Activated CD8-positive, alpha-beta T cell treated with anti-CD3 and anti-CD28 coated beads, Interleukin-2, amount 10 ng/mL, durations not matched to agents 7 days and 5 days (primary cell): Measurements from ENCODE around the gene WNK2. TPM values are rescaled to one million over a fixed set of nuclear protein-coding genes. Genes with fewer than 3 reads are reported as not detected.
"Not testable (repeated sequence)": the region's sequence is repeated elsewhere in the genome, so short reads cannot be mapped to it uniquely, and the experiment has no call there.

Source experiments
- ATAC-seq: fragments of 150-1000 bp; cut with Tn5 transposase; one replicate; pipeline ENCODE4 v1.10.0; 2021; ENCODE audit warnings: moderate library complexity
- CTCF ChIA-PET: fragments of 350-600 bp; sonication (Branson Sonifier 250); formaldehyde crosslinking; loops from one replicate; lab custom pipeline; 2021; ENCODE audit warnings: antibody characterized with exemption; lab: Charles Lee
- POLR2A ChIA-PET: fragments of 350-600 bp; sonication (Branson Sonifier 250); formaldehyde crosslinking; loops from one replicate; lab custom pipeline; 2021; ENCODE audit warnings: antibody characterized with exemption; lab: Charles Lee
- DNase-seq: peaks from one replicate; pipeline ENCODE4 v3.0.0-alpha.2; 2020
- H3K27ac Mint-ChIP-seq: one replicate; pipeline ENCODE4 v1.8.0; 2021; ENCODE audit warnings: mild to moderate bottlenecking, mixed read lengths
- H3K27me3 Mint-ChIP-seq: one replicate; pipeline ENCODE4 v1.8.0; 2021; ENCODE audit warnings: low read depth, mixed read lengths
- H3K36me3 Mint-ChIP-seq: one replicate; pipeline ENCODE4 v1.8.0; 2021; ENCODE audit warnings: low read depth, mixed read lengths
- H3K4me1 Mint-ChIP-seq: one replicate; pipeline ENCODE4 v1.8.0; 2021; ENCODE audit warnings: low read depth, mixed read lengths
- H3K4me3 Mint-ChIP-seq: one replicate; pipeline ENCODE4 v1.8.0; 2021; ENCODE audit warnings: mild to moderate bottlenecking, mixed read lengths
- H3K9me3 Mint-ChIP-seq: one replicate; pipeline ENCODE4 v1.8.0; 2022; ENCODE audit warnings: mixed read lengths; ENCODE audit not compliant: insufficient read depth
- total RNA-seq, 2 experiments: library from RNA; stranded (reverse); gene quantifications; one replicate each; pipeline ENCODE4 v1.2.3, GENCODE V29; 2021

WNK2 gene
- total RNA-seq, 2 experiments from 2014 or later: not detected

DNA sequence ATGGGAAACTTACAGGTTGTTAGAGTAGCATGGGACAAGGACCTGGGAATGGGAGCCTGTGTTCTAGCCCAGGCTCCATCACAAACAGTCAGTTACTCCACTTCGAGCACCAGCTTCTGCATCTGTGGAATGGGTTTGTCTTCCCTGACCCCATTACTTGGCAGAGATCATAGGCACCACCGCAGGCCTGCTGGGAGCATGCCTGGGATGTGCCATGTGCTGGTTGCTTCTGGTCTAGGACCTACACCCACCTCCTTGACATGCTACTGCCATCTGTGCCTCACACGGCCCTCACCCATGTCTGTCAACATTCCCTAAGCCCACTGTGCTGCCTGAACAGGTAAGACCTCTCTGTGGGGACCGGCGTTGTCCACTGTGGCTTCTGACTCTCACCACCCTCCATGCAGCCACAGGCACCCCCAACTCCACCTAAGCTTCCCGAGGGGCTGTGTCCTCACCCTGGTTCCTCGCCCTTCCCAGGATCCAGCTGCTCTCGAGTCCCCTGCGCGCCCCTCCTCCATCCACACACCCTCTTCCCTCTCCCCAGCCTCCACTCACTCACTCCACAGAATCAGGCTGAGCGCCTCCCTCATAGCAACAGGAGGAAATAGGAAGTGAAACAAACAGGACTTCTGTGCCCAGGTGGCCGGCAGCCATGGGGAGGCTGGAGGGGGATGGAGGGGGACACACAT lies 181.6 kb downstream of the WNK2 start:
- H3K4me1 Mint-ChIP-seq: no peaks in the 10 kb centered on the region
- DNase-seq: no peak
- no peak for ATAC-seq
- no peak overlapping the region for H3K4me3 Mint-ChIP-seq
- no peak overlapping the region for H3K27ac Mint-ChIP-seq
- H3K36me3 Mint-ChIP-seq: no peaks in the 10 kb centered on the region
- peaks cover 15% of the 10 kb centered on the region for H3K9me3 Mint-ChIP-seq
- peaks cover 9% of the 10 kb centered on the region for H3K27me3 Mint-ChIP-seq
- ChIA-PET POLR2A (no interaction called here), CTCF (no interaction called here)

DNA sequence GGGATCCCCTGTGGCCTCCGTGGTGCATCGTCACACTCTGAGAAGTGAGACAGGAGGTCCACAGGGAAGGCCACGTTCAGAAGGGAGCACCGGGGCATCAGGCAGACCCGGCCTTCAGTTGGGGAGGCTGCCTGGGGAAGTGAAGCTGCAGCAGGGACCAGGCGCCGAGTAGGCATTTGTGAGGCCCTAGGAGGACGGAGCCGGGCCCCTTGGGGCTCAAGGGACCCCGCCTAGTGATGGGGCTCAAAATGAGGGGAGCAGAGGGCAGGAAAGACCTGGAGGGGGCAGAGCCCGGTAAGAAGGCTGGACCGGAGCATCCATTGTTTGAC lies 182.1 kb downstream of the WNK2 start:
- H3K27me3 Mint-ChIP-seq: peaks cover 9% of the 10 kb centered on the region
- ChIA-PET POLR2A (no interaction called here), CTCF (no interaction called here)
- peaks cover 11% of the 10 kb centered on the region for H3K9me3 Mint-ChIP-seq
- no peaks in the 10 kb centered on the region for H3K4me1 Mint-ChIP-seq
- ATAC-seq (no peak), DNase-seq (no peak)
- no peak overlapping the region for H3K27ac Mint-ChIP-seq
- H3K36me3 Mint-ChIP-seq: no peaks in the 10 kb centered on the region
- H3K4me3 Mint-ChIP-seq: no peak overlapping the region

DNA sequence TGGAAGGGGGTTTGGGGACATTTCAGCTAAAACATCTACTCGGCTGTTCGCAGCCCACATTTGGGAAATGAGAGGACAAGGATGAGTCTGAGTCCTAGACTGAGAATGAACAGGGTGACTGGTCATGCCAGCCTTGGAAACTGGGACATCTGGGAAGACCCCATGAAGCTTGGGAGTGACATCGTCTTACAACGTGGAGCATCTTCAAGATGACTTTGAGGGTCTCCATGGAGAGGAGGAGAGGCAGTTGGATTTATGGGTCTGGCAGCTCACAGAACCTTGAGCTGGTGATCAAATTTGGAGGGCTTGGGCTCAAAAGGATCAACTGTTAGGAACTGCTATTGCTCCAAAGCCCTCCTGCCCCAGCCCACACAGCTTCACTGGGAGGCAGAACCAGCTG lies 182.5 kb downstream of the WNK2 start:
- H3K27ac Mint-ChIP-seq, CTCF ChIA-PET, H3K36me3 Mint-ChIP-seq, POLR2A ChIA-PET, ATAC-seq, H3K9me3 Mint-ChIP-seq, H3K4me1 Mint-ChIP-seq, H3K4me3 Mint-ChIP-seq, H3K27me3 Mint-ChIP-seq, DNase-seq: not testable (repeated sequence)

DNA sequence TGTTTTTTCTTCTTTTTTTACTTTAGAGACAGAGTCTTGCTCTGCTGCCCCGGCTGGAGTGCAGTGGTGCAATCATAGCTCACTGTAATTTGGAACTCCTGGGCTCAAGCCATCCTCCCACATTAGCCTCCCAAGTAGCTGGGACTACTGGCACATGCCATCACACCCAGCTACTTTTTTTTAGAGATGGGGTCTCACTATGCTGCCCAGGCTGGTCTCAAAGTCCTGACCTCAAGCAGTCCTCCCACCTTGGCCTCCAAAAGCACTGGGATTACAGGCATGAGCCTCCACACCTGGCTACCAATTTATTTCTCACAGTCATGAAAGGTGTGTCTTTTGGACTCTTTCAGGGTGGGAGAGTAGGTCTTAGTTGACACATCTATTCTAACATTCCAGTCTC lies 184.5 kb downstream of the WNK2 start:
- DNase-seq (no peak), ATAC-seq (no peak)
- Mint-ChIP-seq H3K36me3 (no peaks in the 10 kb centered on the region), H3K27me3 (peaks cover 18% of the 10 kb centered on the region), H3K4me3 (no peak overlapping the region), H3K4me1 (no peaks in the 10 kb centered on the region), H3K27ac (no peak overlapping the region), H3K9me3 (no peaks in the 10 kb centered on the region)
- ChIA-PET CTCF (no interaction called here), POLR2A (no interaction called here)

DNA sequence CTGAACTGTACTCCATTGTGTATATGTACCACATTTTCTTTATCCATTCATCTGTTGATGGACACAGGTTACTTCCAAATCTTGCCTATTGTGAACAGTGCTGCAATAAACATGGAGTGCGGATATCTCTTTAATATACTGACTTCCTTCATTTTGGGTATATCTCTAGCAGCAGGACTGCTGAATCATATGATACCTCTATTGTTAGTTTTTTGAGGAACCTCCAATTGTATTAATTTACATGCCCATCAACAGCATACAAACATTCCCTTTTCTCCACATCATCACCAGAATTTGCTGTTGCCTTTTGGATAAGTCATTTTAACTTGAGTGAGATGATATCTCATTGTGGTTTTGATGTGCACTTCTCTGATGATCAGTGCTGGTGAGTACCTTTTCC lies 185.7 kb downstream of the WNK2 start:
- H3K36me3 Mint-ChIP-seq: no peaks in the 10 kb centered on the region
- CTCF ChIA-PET: no interaction called here
- H3K27me3 Mint-ChIP-seq: peaks cover 16% of the 10 kb centered on the region
- no peaks in the 10 kb centered on the region for H3K4me1 Mint-ChIP-seq
- H3K9me3 Mint-ChIP-seq: no peaks in the 10 kb centered on the region
- ATAC-seq (no peak), DNase-seq (no peak)
- H3K4me3 Mint-ChIP-seq: no peak overlapping the region
- POLR2A ChIA-PET: no interaction called here
- H3K27ac Mint-ChIP-seq: no peak overlapping the region

Other genes with a start within 250 kb of the WNK2 start
- gene FGD3, start 236.6 kb upstream of the WNK2 start, total RNA-seq: 100 to 1,000 TPM; 104 to 107 TPM
- gene SUSD3, start 125.4 kb upstream of the WNK2 start, total RNA-seq: 10 to 100 TPM; 57.9 to 59.6 TPM
- 10 to 100 TPM; 51.7 to 55.4 TPM for gene CARD19, start 87.9 kb upstream of the WNK2 start, total RNA-seq
- 10 to 100 TPM; 20.8 to 21.1 TPM for gene NINJ1, start 49.9 kb upstream of the WNK2 start, total RNA-seq